OCI-LY7 (cell line): ENCODE data around the gene MAP3K7CL. TPM values are rescaled to one million over a fixed set of nuclear protein-coding genes. Genes with fewer than 3 reads are reported as not detected.
"Not testable (repeated sequence)": the region's sequence is repeated elsewhere in the genome, so short reads cannot be mapped to it uniquely, and the experiment has no call there.

ENCODE experiments used
- BruUV-seq: library from RNA; stranded (reverse); fragments of 400-500 nt; replicated peaks from 2 replicates; lab custom pipeline; 2021; lab: Mats Ljungman, UMichigan
- CTCF ChIA-PET: fragments of 300-600 bp; sonication (Branson Sonifier 250); formaldehyde crosslinking; loops from one replicate; lab custom pipeline; 2022; ENCODE audit warnings: antibody characterized with exemption; ENCODE audit not compliant: unreplicated experiment; lab: Charles Lee
- POLR2A ChIA-PET: fragments of 300-600 bp; sonication (Branson Sonifier 250); formaldehyde crosslinking; loops from one replicate; lab custom pipeline; 2022; ENCODE audit warnings: antibody characterized with exemption; lab: Charles Lee
- DNase-seq: peaks from one replicate; pipeline ENCODE4 v3.0.0-alpha.2; 2015; ENCODE audit warnings: low spot score
- H2AFZ ChIP-seq: fragments of 200-600 bp; sonication (generic), shearing (Covaris generic); 2 replicates; pipeline ENCODE4 v1.6.1; 2014; ENCODE audit warnings: mild to moderate bottlenecking, antibody characterized with exemption, low read length, moderate library complexity
- H3K27ac ChIP-seq: fragments of 200-600 bp; sonication (generic); 2 replicates; pipeline ENCODE4 v1.5.1; 2014; ENCODE audit warnings: mixed run types, low read depth, mild to moderate bottlenecking, moderate library complexity, low read length, inconsistent platforms; ENCODE audit not compliant: poor library complexity, severe bottlenecking
- H3K36me3 ChIP-seq: fragments of 200-600 bp; sonication (generic); 2 replicates; pipeline ENCODE4 v1.6.1; 2014; ENCODE audit warnings: mild to moderate bottlenecking, antibody characterized with exemption, low read length, moderate library complexity, mixed read lengths; ENCODE audit not compliant: insufficient read depth
- H3K4me1 ChIP-seq: fragments of 200-600 bp; sonication (generic); 2 replicates; pipeline ENCODE4 v1.5.1; 2014; ENCODE audit warnings: mild to moderate bottlenecking, low read length; ENCODE audit not compliant: insufficient read depth, poor library complexity, severe bottlenecking
- H3K4me2 ChIP-seq: fragments of 200-600 bp; sonication (generic); 2 replicates; pipeline ENCODE4 v1.6.1; 2014; ENCODE audit warnings: mild to moderate bottlenecking, low read length
- H3K4me3 ChIP-seq: fragments of 200-600 bp; sonication (generic); 2 replicates; pipeline ENCODE4 v1.5.1; 2014; ENCODE audit warnings: mild to moderate bottlenecking, low read depth, low read length; ENCODE audit not compliant: poor library complexity, severe bottlenecking
- H3K79me2 ChIP-seq: fragments of 200-600 bp; sonication (generic); 2 replicates; pipeline ENCODE4 v1.6.1; 2016; ENCODE audit warnings: low read depth, mild to moderate bottlenecking, low read length, moderate library complexity, mixed read lengths; ENCODE audit not compliant: insufficient read depth
- H3K9me2 ChIP-seq: fragments of 200-600 bp; sonication (generic); 2 replicates; pipeline ENCODE4 v1.6.1; 2016; ENCODE audit warnings: mild to moderate bottlenecking, low read length, mixed read lengths; ENCODE audit not compliant: insufficient read depth
- H3K9me3 ChIP-seq: fragments of 200-600 bp; sonication (generic); 2 replicates; pipeline ENCODE4 v1.6.1; 2014; ENCODE audit warnings: mild to moderate bottlenecking, mixed run types, low read length, mixed read lengths
- H4K20me1 ChIP-seq: fragments of 200-600 bp; sonication (generic); 2 replicates; pipeline ENCODE4 v1.6.1; 2014; ENCODE audit warnings: mild to moderate bottlenecking, antibody characterized with exemption, low read length, moderate library complexity, mixed read lengths; ENCODE audit not compliant: insufficient read depth
- EZH2phosphoT487 ChIP-seq: fragments of 200-600 bp; sonication (generic); IDR thresholded peaks from 2 replicates; pipeline ENCODE4 v1.6.1; 2018; ENCODE audit warnings: low read depth, borderline replicate concordance, mild to moderate bottlenecking, mixed run types, antibody characterized with exemption, low read length, moderate library complexity, mixed read lengths
- intact Hi-C: fragments of 100-400 bp; cut with micrococcal nuclease; formaldehyde crosslinking; loops from one replicate; pipeline ENCODE4 v1.10.0; 2022; ENCODE audit not compliant: unreplicated experiment
- total RNA-seq, 2 experiments: library from RNA; depleted of rRNA in 1 of 2; stranded (reverse); fragments of >200 nt in 1 of 2; shearing (Covaris generic) in 1 of 2; gene quantifications; 2 replicates each; pipeline ENCODE4 v1.2.3, GENCODE V29; 2014 to 2022
- TF ChIP-seq, protein P1 (sequence below): fragments of 200-600 bp; sonication (generic); conservative IDR thresholded peaks from 2 replicates; pipeline ENCODE4 v1.5.1; 2014; ENCODE audit warnings: mild to moderate bottlenecking, antibody characterized with exemption, low read length, moderate library complexity, mixed read lengths

The MAP3K7CL gene
- total RNA-seq, 2 experiments from 2014 or later = 7.8 to 13.0 TPM

- no peak overlapping the region for H3K4me3 ChIP-seq
- CTCF ChIA-PET = no interaction called here
- no peaks in the 10 kb centered on the region for H3K79me2 ChIP-seq
- no peak overlapping the region for H2AFZ ChIP-seq
- intact Hi-C loops = no loop called here
- H3K4me1 ChIP-seq = peaks cover 5% of the 10 kb centered on the region
- H3K4me2 ChIP-seq = no peak overlapping the region
- H3K36me3 ChIP-seq = no peaks in the 10 kb centered on the region
- H3K27ac ChIP-seq = no peak overlapping the region
- H4K20me1 ChIP-seq = no peaks in the 10 kb centered on the region
- POLR2A ChIA-PET = no interaction called here
- BruUV-seq = no TSS peak
- no peaks in the 10 kb centered on the region for H3K9me3 ChIP-seq
- no peak for DNase-seq
- TF ChIP-seq EZH2phosphoT487 = no peak
- TF ChIP-seq, protein P1, sequence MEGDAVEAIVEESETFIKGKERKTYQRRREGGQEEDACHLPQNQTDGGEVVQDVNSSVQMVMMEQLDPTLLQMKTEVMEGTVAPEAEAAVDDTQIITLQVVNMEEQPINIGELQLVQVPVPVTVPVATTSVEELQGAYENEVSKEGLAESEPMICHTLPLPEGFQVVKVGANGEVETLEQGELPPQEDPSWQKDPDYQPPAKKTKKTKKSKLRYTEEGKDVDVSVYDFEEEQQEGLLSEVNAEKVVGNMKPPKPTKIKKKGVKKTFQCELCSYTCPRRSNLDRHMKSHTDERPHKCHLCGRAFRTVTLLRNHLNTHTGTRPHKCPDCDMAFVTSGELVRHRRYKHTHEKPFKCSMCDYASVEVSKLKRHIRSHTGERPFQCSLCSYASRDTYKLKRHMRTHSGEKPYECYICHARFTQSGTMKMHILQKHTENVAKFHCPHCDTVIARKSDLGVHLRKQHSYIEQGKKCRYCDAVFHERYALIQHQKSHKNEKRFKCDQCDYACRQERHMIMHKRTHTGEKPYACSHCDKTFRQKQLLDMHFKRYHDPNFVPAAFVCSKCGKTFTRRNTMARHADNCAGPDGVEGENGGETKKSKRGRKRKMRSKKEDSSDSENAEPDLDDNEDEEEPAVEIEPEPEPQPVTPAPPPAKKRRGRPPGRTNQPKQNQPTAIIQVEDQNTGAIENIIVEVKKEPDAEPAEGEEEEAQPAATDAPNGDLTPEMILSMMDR = no peak
- H3K9me2 ChIP-seq = no peaks in the 10 kb centered on the region
These were observed 36.4 kb downstream of the MAP3K7CL start for GRCh38 chr21:29166853-29167252.

DNA sequence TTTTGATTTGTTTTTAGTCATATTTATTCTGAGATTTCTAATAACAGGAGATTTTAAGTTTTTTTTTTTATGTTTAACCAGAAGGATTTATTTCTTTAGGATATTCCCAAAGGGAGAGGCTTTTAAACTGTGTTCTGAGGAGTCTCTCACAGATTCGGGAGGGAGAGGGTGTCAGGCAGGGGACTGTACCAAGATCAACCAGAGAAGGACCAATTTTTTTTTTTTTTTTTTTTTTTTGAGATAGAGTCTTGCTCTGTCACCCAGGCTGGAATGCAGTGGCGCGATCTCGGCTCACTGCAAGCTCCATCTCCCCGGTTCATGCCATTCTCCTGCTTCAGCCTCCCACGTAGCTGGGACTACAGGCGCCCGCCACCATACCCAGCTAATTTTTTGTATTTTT lies 37.0 kb downstream of the MAP3K7CL start:
- BruUV-seq, H3K9me3 ChIP-seq, H3K4me1 ChIP-seq, H3K27ac ChIP-seq, H4K20me1 ChIP-seq, H3K9me2 ChIP-seq, H3K36me3 ChIP-seq, CTCF ChIA-PET, H2AFZ ChIP-seq, H3K4me3 ChIP-seq, H3K79me2 ChIP-seq, DNase-seq, H3K4me2 ChIP-seq, intact Hi-C loops: not testable (repeated sequence)
- POLR2A ChIA-PET = interaction anchor here (0.7 kb wide), 2 partner anchors 186 to 209 kb away, joined by 3 to 4 read pairs; no protein-coding TSS in a partner anchor

GRCh38 chr21:29168891-29169315 lies 38.5 kb downstream of the MAP3K7CL start:
- CTCF ChIA-PET = no interaction called here
- H3K4me2 ChIP-seq = no peak overlapping the region
- no peaks in the 10 kb centered on the region for H3K9me2 ChIP-seq
- no peak overlapping the region for H2AFZ ChIP-seq
- no peaks in the 10 kb centered on the region for H4K20me1 ChIP-seq
- POLR2A ChIA-PET = interaction anchor here (1.0 kb wide), 1 partner anchor 16 kb away, joined by 3 read pairs; no protein-coding TSS in a partner anchor
- intact Hi-C loops = no loop called here
- peaks cover 5% of the 10 kb centered on the region for H3K4me1 ChIP-seq
- no peaks in the 10 kb centered on the region for H3K9me3 ChIP-seq
- H3K79me2 ChIP-seq = no peaks in the 10 kb centered on the region
- BruUV-seq = no TSS peak
- no peaks in the 10 kb centered on the region for H3K36me3 ChIP-seq
- H3K4me3 ChIP-seq = no peak overlapping the region
- no peak for DNase-seq
- TF ChIP-seq, protein P1 = no peak
- no peak for TF ChIP-seq EZH2phosphoT487
- no peak overlapping the region for H3K27ac ChIP-seq
